ENCODE results near the gene CCDC28B.
A peak's percentile ranks its signal among the peaks of the same experiment; 100 is the strongest.

CCDC28B gene

DNA sequence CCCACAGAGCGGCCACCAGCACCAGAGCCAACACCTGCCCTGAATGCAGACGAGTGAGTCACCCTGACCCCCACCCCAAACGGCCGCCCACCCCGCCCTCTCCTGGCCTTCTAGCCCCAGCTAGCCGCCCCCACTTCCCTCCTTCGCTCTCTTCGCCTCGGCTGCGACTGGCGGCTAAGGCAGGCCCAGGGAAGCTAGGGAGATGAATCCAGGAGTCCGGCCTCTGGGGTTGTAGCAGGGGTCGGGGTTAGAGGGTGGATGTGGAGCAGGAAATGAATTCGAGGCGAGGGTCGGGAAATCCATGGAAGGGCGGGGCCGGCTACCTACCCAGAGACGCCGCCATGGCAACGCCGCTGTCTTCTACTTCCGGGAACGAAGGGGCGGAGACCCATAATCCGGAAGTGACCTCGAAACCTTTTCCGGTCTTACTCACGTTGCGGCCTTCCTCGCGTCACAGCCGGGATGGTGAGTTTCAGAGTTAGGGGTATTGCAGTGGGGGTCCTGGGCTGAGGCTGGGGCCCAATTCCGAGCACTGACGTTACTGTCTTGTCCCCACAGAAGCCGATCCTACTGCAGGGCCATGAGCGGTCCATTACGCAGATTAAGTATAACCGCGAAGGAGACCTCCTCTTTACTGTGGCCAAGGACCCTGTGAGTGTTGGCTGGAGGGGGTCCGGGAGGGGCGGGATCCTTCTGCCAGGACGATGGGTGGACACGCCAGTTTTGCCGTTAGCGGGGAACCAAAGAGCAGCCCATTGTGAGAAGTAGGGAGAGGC, 21.8 kb downstream of the CCDC28B start, which contains the start of the genes EIF3I and TMEM234:
TSS of gene EIF3I (plus strand) at position 428 of the 776 bp plus-strand sequence. CDS start at position 463, 35 bp downstream.
TSS of gene TMEM234 (minus strand) at position 374 of the 776 bp plus-strand sequence. CDS start at position 343, 31 bp downstream.
- peak; percentile 94 for DNase-seq (ENCODE audit: low spot score)

DNA sequence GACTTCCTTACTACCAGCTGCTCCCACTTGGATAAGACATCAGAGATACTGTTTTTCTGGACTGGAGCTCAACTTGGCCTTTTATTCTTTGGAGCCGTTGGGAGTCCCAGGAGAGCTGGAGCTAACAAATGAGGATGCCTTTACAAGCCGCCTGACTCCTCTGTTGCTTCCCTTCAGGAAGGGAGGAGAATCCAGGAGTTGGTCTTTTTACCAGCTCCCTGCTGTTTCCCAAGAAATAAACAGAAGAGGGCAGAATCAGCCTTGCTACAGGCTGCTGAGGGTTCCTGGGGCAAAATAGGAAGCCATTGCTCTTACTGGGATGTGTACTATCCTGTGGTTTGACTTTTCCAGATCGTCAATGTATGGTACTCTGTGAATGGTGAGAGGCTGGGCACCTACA, 23.3 kb downstream of the CCDC28B start:
- no peak for DNase-seq (ENCODE audit: low spot score)

- DNase-seq (ENCODE audit: low spot score) = no peak
Observed at GRCh38 chr1:32224285-32224684, 23.9 kb downstream of the CCDC28B start.

GRCh38 chr1:32228771-32229170, 28.4 kb downstream of the CCDC28B start:
- DNase-seq (ENCODE audit: low spot score) = no peak

DNA sequence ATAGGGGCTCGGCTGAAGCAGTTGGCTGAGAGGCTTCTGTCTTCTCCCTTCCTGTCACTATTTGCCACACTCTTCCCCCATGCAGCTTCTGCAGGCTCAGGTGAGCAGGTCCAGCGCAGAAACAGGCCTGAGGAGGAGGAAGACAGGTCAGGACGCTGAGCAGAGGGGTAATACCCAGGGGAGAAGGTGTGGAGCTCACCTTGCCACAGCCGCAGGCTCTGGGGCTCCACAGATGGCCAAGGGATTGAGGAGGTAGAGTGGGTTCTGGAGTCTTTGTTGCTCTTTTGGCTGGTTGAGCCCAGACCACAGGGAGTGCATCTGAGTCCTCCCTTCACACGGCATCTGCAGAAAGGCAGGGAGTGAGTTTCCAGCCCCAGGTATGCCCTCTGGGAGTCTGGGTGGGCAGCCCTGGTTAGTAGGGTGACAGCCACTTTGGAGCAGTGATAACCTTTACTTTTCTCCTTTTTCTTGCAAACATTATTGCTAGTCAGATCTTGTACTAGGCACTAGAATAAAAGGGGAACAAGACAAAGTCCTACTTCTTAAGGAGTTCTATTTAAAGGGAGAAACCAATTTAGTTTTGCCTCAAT, 31.5 kb downstream of the CCDC28B start:
- no peak for DNase-seq (ENCODE audit: low spot score)

DNA sequence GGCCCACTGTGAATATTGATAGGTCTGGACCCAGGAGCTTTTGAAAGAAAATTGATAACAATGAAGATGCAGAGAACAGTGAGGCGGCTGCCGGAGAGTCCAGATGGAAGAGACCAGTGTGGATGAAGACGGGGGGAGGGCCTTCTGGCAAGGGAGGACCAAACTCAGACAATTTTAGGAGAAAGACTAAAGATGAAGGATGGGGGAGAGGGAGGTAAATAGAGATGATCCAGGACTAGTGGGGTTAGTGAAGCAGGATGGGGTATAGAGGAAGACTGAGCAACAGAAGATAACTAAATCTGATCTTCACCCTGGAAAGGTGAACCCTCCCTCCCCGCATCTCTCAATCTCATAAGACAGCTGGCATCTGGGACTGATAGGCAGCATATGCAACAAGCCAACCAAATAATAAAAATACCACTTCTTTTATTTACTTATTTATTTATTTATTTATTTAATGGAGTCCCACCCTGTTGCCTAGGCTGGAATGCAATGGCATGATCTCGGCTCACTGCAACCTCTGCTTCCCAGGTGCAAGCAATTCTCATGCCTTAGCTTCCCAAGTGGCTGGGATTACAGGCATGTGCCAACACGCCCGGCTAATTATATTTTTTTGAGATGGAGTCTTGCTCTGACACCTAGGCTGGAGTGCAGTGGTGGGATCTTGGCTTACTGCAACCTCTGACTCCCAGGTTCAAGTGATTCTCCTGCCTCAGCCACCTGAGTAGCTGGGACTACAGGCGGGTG, 32.3 kb downstream of the CCDC28B start:
- no peak for DNase-seq (ENCODE audit: low spot score)

DNA sequence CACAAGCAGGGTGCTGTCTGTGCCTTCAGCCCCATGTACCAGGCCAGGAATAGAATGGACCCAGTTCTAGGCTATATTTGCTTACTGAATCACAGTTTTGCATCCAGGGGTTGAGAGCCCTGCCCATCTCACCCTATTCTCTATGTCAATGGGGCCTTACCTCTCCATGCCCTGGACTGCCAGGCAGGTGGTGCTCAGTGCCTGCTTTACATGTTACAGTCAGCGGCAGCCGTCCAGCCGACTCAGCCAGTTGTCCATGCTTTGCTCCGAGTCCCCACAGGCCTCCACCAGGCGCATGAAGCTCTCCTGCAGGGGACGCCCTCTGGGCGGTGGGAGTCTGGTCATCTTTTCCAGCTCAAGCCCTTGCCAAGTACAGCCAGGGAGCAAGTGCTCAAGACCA, 34.4 kb downstream of the CCDC28B start:
- DNase-seq (ENCODE audit: low spot score) = no peak

DNA sequence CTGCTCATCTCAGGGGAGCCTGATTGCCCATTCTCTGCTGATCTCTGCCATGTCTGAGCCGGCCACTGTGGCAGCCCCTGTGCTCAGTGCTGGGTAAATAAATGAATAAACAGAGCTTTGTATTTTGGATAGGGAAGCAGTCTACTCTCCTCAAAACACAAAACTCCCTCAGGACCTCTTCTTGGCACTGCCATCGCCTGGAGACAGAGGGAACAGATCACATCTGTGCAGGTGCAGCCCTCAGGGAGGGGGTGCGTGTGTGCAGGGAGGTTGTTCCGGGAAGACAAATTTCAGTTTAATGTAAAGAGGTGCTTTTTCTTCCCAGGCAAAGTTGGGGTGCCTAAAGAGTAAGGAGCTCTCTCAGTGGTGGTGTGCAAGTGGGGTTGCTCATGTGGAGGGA, 38.9 kb downstream of the CCDC28B start:
- no peak for DNase-seq (ENCODE audit: low spot score)

- DNase-seq (ENCODE audit: low spot score) = no peak
Observed at GRCh38 chr1:32239790-32240139, 39.4 kb downstream of the CCDC28B start.

DNA sequence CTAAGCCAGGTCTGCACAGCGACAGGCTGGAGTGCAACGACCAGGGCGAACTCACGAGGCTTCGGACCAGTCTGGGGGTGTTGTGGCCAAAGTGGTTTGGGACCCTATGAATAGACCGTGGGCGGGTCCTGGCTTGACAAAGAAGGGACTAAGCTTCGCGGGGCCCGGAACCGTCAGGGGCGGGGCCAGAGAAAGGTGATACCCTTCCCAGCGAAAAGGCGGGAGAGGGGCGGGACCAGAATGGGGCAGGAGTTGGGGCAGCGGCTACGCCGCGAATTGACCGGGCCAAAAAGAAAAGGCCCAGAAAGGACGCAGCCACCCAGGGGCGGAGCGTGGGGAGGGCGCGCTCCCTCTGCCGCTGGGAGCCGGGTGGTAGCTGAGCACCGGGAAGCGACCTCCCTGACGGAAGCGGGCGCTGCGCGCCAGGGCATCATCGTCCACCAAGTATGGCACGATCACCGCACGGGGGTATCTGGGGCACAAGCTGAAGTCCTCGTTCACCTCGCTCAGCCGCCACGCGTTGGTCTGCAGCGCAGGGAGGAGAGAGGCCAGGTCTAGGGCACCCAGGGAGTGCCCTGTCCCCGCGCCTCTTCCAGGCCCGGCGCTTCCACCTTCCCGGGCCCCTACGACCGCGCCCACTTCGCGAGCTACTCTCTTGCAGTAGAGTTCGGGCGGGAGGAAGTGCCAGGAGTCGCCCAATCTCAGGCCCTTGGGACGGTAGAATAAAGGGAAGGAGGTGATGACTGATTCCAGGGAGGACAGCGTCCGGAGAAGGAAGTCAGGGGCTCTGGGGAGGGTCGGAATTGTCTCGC, 40.0 kb downstream of the CCDC28B start:
- peak; percentile 71 for DNase-seq (ENCODE audit: low spot score)

GRCh38 chr1:32241001-32241763, 40.8 kb downstream of the CCDC28B start:
- DNase-seq (ENCODE audit: low spot score) = peak; percentile 67

- no peak for DNase-seq (ENCODE audit: low spot score)
Observed at GRCh38 chr1:32242341-32242851, 42.0 kb downstream of the CCDC28B start.

DNA sequence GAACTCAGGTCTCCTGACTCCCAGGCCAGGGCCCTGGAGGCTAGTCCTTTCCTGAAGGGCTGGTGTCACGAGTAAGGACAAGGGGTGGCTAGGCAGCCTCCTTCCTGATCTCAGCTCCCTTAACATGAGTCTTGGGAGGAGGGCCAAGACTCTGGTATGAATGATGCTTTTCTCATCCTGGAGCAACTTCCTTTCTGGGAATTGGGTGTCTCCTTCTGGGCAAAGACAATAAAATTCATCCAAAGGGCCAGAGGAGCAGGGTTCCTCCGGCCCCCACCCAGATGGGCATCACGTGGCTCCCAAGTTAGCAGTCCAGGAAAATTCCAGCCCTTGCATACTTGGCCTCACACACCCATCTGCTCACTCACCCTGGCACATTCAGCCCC, 46.5 kb downstream of the CCDC28B start, which contains the start of gene FAM167B:
TSS of gene FAM167B (plus strand) at position 335 of the 386 bp plus-strand sequence. CDS start 200 bp downstream, outside the sequence.
- peak; percentile 83 for DNase-seq (ENCODE audit: low spot score)

GRCh38 chr1:32247452-32247851, 47.1 kb downstream of the CCDC28B start:
- DNase-seq (ENCODE audit: low spot score) = no peak

DNA sequence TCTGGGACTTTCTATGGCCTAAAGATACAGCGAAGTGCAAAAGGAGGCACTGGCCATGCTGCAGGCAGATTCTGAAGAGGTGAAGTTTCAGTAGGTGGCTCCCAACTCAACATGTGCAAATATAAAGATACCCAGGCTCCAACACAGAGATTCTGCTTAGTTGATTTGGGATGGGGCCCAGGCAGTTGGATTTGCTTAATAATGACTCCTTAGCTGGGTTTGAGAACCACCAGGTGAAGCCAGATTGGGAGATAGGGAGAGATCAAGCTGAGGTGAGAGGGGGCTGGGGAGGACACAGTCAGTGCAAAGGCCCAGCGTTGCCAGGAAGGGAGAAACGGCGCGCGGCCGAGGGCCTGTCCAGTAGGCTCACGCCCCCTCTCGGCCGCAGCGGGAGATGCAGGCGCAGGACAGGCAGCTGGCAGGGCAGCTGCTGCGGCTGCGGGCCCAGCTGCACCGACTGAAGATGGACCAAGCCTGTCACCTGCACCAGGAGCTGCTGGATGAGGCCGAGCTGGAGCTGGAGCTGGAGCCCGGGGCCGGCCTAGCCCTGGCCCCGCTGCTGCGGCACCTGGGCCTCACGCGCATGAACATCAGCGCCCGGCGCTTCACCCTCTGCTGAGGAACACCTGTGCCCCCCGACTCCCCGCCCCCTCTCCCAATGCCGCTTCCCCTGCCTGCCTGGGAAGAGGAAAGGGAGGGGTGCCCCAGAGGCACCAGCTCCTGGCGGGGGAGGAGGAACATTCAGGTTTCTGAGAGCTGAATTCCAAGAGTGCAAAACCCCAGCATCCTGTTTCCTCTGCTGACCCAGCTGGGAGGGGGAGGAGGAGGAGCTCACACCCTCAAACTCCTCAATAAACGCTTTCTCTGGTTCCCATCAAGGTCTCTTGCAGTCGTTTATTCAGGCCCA, 47.8 kb downstream of the CCDC28B start:
- peak; percentile 68 for DNase-seq (ENCODE audit: low spot score)

GRCh38 chr1:32249831-32250525, 49.6 kb downstream of the CCDC28B start:
- no peak for DNase-seq (ENCODE audit: low spot score)

GRCh38 chr1:32250893-32251716, 50.7 kb downstream of the CCDC28B start, which contains the start of gene LCK:
TSS of gene LCK (plus strand) at chr1:32251265. CDS start at chr1:32274330, 23,065 bp downstream.
- DNase-seq (ENCODE audit: low spot score) = peak; percentile 2

All from hepatic stellate cell (primary cell).